Activated CD4-positive, alpha-beta T cell treated with anti-CD3 and anti-CD28 coated beads, Interleukin-2, amount 10 ng/mL, durations not matched to agents 7 days and 5 days (primary cell): ENCODE results near the gene C1QTNF5. TPM values are rescaled to one million over a fixed set of nuclear protein-coding genes. Genes with fewer than 3 reads are reported as not detected.

Experiments used
- CTCF ChIA-PET: fragments of 350-600 bp; sonication (Branson Sonifier 250); formaldehyde crosslinking; loops from one replicate; lab custom pipeline; 2021; ENCODE audit warnings: antibody characterized with exemption; lab: Charles Lee
- POLR2A ChIA-PET: fragments of 350-600 bp; sonication (Branson Sonifier 250); formaldehyde crosslinking; loops from one replicate; lab custom pipeline; 2021; ENCODE audit warnings: antibody characterized with exemption; lab: Charles Lee
- DNase-seq: peaks from one replicate; pipeline ENCODE4 v3.0.0-alpha.2; 2020
- H3K27ac Mint-ChIP-seq: one replicate; pipeline ENCODE4 v1.8.0; 2021; ENCODE audit warnings: mild to moderate bottlenecking, moderate library complexity, mixed read lengths
- H3K27me3 Mint-ChIP-seq: one replicate; pipeline ENCODE4 v1.8.0; 2021; ENCODE audit warnings: mixed read lengths
- H3K36me3 Mint-ChIP-seq: one replicate; pipeline ENCODE4 v1.8.0; 2021; ENCODE audit warnings: low read depth, mixed read lengths
- H3K4me1 Mint-ChIP-seq: one replicate; pipeline ENCODE4 v1.8.0; 2021; ENCODE audit warnings: mixed read lengths
- H3K4me3 Mint-ChIP-seq: one replicate; pipeline ENCODE4 v1.8.0; 2021; ENCODE audit warnings: mild to moderate bottlenecking, moderate library complexity, mixed read lengths
- H3K9me3 Mint-ChIP-seq: one replicate; pipeline ENCODE4 v1.8.0; 2021; ENCODE audit warnings: mixed read lengths
- total RNA-seq, 2 experiments: library from RNA; stranded (reverse); gene quantifications; one replicate each; pipeline ENCODE4 v1.2.3, GENCODE V29; 2021

C1QTNF5 gene
- total RNA-seq, 2 experiments from 2014 or later = not detected

GRCh38 chr11:119369132-119369925 is 28.6 kb upstream of the C1QTNF5 start:
- CTCF ChIA-PET = interaction anchor here (11.3 kb wide), 1 partner anchor 12 kb away, joined by 99 read pairs; no protein-coding TSS in a partner anchor
- H3K36me3 Mint-ChIP-seq = peaks cover 2% of the 10 kb centered on the region
- H3K27ac Mint-ChIP-seq = no peak overlapping the region
- peaks cover 15% of the 10 kb centered on the region for H3K4me1 Mint-ChIP-seq
- H3K9me3 Mint-ChIP-seq = no peaks in the 10 kb centered on the region
- POLR2A ChIA-PET = no interaction called here
- H3K27me3 Mint-ChIP-seq = peaks cover 23% of the 10 kb centered on the region
- DNase-seq = no peak
- H3K4me3 Mint-ChIP-seq = no peak overlapping the region

GRCh38 chr11:119368121-119369034 is 27.7 kb upstream of the C1QTNF5 start:
- Mint-ChIP-seq H3K9me3 (no peaks in the 10 kb centered on the region), H3K27me3 (peaks cover 24% of the 10 kb centered on the region)

DNA sequence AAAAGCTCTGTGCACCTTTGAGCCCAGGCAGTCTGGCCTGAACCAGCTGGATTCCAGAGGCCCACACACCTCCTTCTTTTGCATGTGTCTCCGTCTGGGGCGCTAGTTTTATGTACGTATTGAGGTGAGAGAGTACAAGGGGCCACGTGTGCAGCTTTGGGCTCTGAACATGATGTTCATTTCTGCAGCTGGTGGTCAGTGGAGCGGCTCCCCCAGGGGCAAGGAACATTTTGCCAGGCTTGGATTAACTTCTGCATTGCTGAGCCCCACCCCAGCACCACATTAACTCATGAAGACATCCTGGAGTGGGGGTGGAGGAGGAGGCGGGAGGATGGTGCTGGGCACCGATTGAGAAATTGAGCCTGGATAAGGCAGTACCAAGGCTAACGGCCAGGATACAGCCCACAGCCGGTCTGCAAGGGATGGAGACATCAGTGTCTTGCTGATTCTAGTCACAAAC is 27.0 kb upstream of the C1QTNF5 start:
- DNase-seq = no peak
- H3K4me3 Mint-ChIP-seq = no peak overlapping the region
- CTCF ChIA-PET = interaction anchor here (0.6 to 11.3 kb wide), 6 partner anchors 8 to 686 kb away, joined by 3 to 99 read pairs (median 4); partner anchors contain the start of gene USP2
- H3K4me1 Mint-ChIP-seq = peaks cover 5% of the 10 kb centered on the region
- POLR2A ChIA-PET = no interaction called here
- H3K36me3 Mint-ChIP-seq = peaks cover 2% of the 10 kb centered on the region
- no peaks in the 10 kb centered on the region for H3K9me3 Mint-ChIP-seq
- H3K27ac Mint-ChIP-seq = no peak overlapping the region
- peaks cover 29% of the 10 kb centered on the region for H3K27me3 Mint-ChIP-seq

More at GRCh38 chr11:119368121-119369034, 27.7 kb upstream of the C1QTNF5 start:
- H3K27ac Mint-ChIP-seq = no peak overlapping the region
- no peak overlapping the region for H3K4me3 Mint-ChIP-seq
- H3K36me3 Mint-ChIP-seq = peaks cover 2% of the 10 kb centered on the region
- ChIA-PET POLR2A (no interaction called here), CTCF (interaction anchor here (0.6 to 11.3 kb wide), 5 partner anchors 8 to 686 kb away, joined by 3 to 99 read pairs (median 4); partner anchors contain the start of gene USP2)
- peaks cover 7% of the 10 kb centered on the region for H3K4me1 Mint-ChIP-seq
- no peak for DNase-seq

DNA sequence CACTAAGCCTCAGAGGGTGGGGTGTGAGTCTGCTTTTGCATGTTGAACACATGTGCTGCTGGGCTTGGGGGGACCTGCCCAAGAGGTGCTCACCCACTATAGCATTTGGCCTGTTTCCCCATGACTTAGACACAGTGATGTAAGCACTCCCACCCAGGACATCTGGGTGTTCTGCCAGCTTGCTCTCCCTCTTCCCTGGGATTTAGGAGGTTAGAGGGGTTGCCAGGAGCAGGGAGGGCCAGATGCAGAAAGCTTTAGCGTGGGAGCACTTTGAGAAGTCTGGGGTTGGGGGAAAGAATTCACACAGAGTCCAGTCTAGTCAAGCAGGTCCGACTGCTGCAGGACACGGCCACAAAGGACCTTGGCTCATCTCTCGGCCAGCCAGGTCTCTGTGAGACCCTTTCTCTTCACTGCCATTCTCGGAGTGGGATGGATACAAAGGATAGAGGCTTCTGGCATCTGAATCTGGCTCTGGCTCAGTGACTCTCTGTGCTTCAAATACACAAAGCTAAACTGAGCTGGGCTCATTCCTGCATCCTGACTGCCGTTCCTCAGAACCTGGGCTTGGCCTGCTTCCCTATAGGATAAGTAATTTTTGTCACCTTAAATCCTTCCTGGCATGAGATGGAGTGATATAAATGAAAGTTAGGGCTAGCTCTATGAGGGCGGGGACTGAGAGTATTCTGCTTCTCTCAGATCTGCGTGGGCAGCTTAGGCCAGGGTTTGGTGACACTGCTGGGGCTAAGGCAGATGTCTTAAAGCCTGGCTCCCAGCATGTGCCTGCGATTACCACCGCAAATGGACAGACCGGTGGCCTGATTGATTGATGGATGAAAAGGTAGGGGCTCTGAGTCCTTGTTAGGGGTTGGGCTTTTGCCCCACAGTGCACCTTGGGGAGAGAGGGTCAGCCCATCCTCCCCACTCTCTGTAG is 26.3 kb upstream of the C1QTNF5 start:
- CTCF ChIA-PET = interaction anchor here (0.9 to 11.3 kb wide), 4 partner anchors 9 to 108 kb away, joined by 3 to 99 read pairs (median 4); partner anchors contain the start of gene USP2
- no peak for DNase-seq
- H3K4me1 Mint-ChIP-seq = peaks cover 5% of the 10 kb centered on the region
- no peaks in the 10 kb centered on the region for H3K9me3 Mint-ChIP-seq
- H3K4me3 Mint-ChIP-seq = no peak overlapping the region
- peaks cover 36% of the 10 kb centered on the region for H3K27me3 Mint-ChIP-seq
- POLR2A ChIA-PET = no interaction called here
- no peak overlapping the region for H3K27ac Mint-ChIP-seq
- peaks cover 2% of the 10 kb centered on the region for H3K36me3 Mint-ChIP-seq

GRCh38 chr11:119365071-119365591 is 24.4 kb upstream of the C1QTNF5 start:
- POLR2A ChIA-PET = no interaction called here
- H3K4me1 Mint-ChIP-seq = peaks cover 5% of the 10 kb centered on the region
- H3K9me3 Mint-ChIP-seq = no peaks in the 10 kb centered on the region

DNA sequence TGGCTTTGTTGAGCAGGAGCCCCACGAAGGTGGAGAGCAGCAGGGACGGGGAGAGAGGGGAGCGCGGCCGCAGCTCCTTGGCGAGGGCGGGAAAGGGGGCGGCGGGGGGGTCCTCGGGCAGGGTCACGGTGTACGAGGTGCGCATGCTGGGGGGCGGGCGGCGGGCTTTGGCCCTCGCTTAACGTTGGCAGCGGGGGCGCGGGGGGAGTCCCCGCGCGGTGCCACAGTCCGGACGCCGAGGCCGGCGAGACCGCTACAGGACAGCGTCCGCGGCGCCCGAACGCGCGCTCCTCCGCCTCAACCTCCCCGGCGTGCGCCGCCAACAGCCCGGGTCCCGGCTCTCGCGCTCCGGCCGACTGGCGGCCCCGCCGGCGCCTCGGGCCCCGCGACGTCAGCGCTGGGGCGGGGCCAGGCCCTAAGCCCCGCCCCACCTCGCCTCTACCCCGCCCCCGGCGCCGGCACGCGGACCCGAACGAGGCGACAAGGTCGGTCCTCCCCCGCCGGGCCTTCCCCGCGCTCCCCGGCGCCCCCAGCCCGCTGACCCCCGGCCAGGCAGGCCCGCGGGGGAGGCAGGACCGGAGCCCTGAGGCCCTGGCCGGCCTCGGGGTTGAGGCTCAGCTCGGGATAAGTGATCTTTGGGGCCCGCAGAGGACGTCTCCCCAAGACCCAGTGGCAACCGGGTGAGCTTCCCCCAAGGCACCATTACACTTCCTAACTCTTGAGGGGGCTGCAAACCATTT is 23.3 kb upstream of the C1QTNF5 start:
- peaks cover 2% of the 10 kb centered on the region for H3K36me3 Mint-ChIP-seq
- POLR2A ChIA-PET = no interaction called here
- peak overlapping the region; percentile 66 for H3K4me3 Mint-ChIP-seq
- CTCF ChIA-PET = interaction anchor here (0.9 to 1.8 kb wide), 7 partner anchors 8 to 111 kb away, joined by 3 to 14 read pairs (median 4); no protein-coding TSS in a partner anchor
- no peak overlapping the region for H3K27ac Mint-ChIP-seq
- peak; percentile 45 for DNase-seq
- peaks cover 37% of the 10 kb centered on the region for H3K27me3 Mint-ChIP-seq
- peaks cover 13% of the 10 kb centered on the region for H3K4me1 Mint-ChIP-seq
- no peaks in the 10 kb centered on the region for H3K9me3 Mint-ChIP-seq

More at GRCh38 chr11:119365071-119365591, 24.4 kb upstream of the C1QTNF5 start:
- peaks cover 37% of the 10 kb centered on the region for H3K27me3 Mint-ChIP-seq
- H3K27ac Mint-ChIP-seq = no peak overlapping the region
- H3K4me3 Mint-ChIP-seq = no peak overlapping the region
- CTCF ChIA-PET = interaction anchor here (0.9 to 1.8 kb wide), 5 partner anchors 8 to 110 kb away, joined by 3 to 14 read pairs (median 4); no protein-coding TSS in a partner anchor
- peaks cover 2% of the 10 kb centered on the region for H3K36me3 Mint-ChIP-seq
- DNase-seq = no peak

GRCh38 chr11:119363081-119363850 is 22.6 kb upstream of the C1QTNF5 start:
- H3K9me3 Mint-ChIP-seq = no peaks in the 10 kb centered on the region
- no peak overlapping the region for H3K27ac Mint-ChIP-seq
- DNase-seq = no peak
- peaks cover 13% of the 10 kb centered on the region for H3K4me1 Mint-ChIP-seq
- ChIA-PET POLR2A (interaction anchor here (0.6 kb wide), 2 partner anchors 838 to 1238 kb away, joined by 3 read pairs; no protein-coding TSS in a partner anchor), CTCF (interaction anchor here (0.9 to 1.8 kb wide), 2 partner anchors 17 to 112 kb away, joined by 3 to 4 read pairs; no protein-coding TSS in a partner anchor)
- H3K4me3 Mint-ChIP-seq = no peak overlapping the region
- peaks cover 39% of the 10 kb centered on the region for H3K27me3 Mint-ChIP-seq
- peaks cover 2% of the 10 kb centered on the region for H3K36me3 Mint-ChIP-seq

DNA sequence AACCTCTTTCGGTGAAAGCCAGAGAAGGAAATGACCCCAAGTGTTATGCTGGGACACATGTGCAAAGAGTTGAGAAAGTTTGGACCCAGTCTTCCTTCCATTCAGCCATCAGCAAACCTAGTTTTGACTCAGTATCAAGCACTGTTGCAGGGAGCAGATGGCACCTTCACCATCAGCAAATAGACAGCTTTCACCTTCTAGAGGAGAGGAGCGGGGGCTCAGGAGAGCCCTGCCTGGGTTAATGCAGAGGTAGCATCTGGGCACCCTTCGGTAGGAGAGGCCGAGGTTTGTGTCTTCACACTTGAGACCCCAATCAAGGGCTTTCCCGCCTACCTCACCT is 22.0 kb upstream of the C1QTNF5 start:
- peaks cover 13% of the 10 kb centered on the region for H3K4me1 Mint-ChIP-seq
- ChIA-PET CTCF (interaction anchor here (1.2 to 2.2 kb wide), 2 partner anchors 19 to 24 kb away, joined by 3 to 13 read pairs; partner anchors contain the start of gene USP2), POLR2A (interaction anchor here (0.6 kb wide), 2 partner anchors 838 to 1239 kb away, joined by 3 read pairs; no protein-coding TSS in a partner anchor)
- H3K27me3 Mint-ChIP-seq = peaks cover 39% of the 10 kb centered on the region
- no peak overlapping the region for H3K27ac Mint-ChIP-seq
- DNase-seq = no peak
- no peak overlapping the region for H3K4me3 Mint-ChIP-seq
- peaks cover 2% of the 10 kb centered on the region for H3K36me3 Mint-ChIP-seq
- no peaks in the 10 kb centered on the region for H3K9me3 Mint-ChIP-seq

DNA sequence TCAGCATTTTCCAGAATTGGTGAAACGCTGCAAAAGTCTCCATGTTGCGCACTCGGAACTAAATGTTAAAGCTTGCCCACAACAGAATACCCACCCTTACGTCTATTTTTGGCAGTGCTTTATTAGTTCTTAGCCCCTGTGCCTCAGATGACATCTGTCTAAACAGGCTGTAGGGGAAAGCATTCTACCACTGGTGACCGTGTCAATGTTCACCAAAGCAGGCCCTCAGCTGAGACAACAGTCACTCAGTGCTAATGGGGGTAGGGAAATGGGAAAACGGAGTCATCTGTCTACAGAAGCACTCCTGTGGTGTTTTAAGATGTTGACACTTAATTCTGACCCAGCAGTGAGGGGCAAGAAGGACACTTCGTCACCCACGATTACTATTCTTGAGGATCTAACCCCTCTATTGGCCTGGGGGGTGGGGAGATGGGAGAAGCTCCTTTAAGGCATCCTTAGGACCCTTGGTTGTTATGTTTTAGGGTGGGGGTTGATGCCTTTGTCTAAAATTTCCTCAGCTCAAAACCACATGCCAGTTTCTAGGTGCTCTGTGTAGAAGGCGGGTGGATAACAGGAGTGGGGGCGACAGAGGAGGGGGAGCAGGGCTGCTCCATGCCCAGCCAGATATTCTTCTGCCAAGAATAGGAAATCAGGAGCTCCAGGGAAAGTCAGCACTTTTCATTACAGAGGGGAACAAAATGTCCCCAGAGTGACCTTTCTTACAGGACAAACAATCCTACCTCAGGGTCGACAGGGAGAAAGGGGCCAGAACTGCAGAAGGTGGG is 21.4 kb upstream of the C1QTNF5 start:
- Mint-ChIP-seq H3K4me3 (no peak overlapping the region), H3K27me3 (peaks cover 41% of the 10 kb centered on the region), H3K4me1 (peaks cover 15% of the 10 kb centered on the region), H3K27ac (no peak overlapping the region), H3K9me3 (no peaks in the 10 kb centered on the region), H3K36me3 (peaks cover 2% of the 10 kb centered on the region)
- ChIA-PET POLR2A (interaction anchor here (0.6 kb wide), 2 partner anchors 90 to 837 kb away, joined by 3 read pairs; no protein-coding TSS in a partner anchor), CTCF (interaction anchor here (1.2 to 2.2 kb wide), 5 partner anchors 8 to 1555 kb away, joined by 3 to 13 read pairs (median 3); partner anchors contain the start of gene USP2)
- no peak for DNase-seq
